H1 (cell line): ENCODE measurements around the gene INTU. TPM values are rescaled to one million over a fixed set of nuclear protein-coding genes. Genes with fewer than 3 reads are reported as not detected.

Experiments used
- TBP ChIP-seq: IDR thresholded peaks from 2 replicates; pipeline ENCODE4 v1.6.1; 2011; ENCODE audit warnings: low read depth, low read length, improper control_type of control experiment
- polyA plus RNA-seq, 7 experiments: library from polyadenylated mRNA; depleted of rRNA in 3 of 7; stranded (reverse) in 5 of 7; unstranded in 2 of 7; fragments of >200 nt in 5 of 7; fragments of 200-250 nt in 2 of 7; gene quantifications; 1 replicate in 5 of 7; 2 replicates in 1 of 7; 4 replicates in 1 of 7; pipeline versions ENCODE4 v1.2.1 to v1.2.3, GENCODE V29; 2011 to 2013; ENCODE audit warnings: missing spikeins in 2 of 7, mixed read lengths in 2 of 7
- total RNA-seq: library from RNA; stranded (reverse); fragmentation: NEBNext Ultra II Directional; extraction: Animal tissue kit (Norgen Biotek cat#: 25700); gene quantifications from 2 replicates; pipeline ENCODE4 v1.2.1, GENCODE V29; 2021

The INTU gene
- total and polyA plus RNA-seq, 2 of the 8 experiments (the other 6 are each of a cell fraction or from before 2014, with no cell fraction given), result 6.0 to 15.1 TPM

DNA sequence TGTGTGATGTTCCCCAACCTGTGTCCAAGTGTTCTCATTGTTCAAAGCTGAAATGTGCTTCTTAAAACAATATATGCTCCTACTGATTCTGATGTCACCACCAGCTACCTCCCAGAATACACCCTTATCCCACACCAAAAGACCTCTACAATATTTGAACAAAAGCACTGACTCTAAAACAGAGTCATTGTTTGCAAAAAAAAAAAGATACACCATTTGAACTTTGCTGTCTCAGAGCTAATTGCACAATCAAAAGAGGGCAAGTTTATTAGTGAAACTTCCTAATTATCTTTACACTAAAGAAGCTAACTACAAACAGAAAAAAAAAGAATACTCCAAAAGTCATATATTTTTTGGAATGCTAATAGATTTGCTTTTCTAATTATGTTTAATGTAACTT is 34.1 kb upstream of the INTU start (continued):
- TF ChIP-seq TBP, result no peak
